Measurements from ENCODE around the gene TMCO1.

DNA sequence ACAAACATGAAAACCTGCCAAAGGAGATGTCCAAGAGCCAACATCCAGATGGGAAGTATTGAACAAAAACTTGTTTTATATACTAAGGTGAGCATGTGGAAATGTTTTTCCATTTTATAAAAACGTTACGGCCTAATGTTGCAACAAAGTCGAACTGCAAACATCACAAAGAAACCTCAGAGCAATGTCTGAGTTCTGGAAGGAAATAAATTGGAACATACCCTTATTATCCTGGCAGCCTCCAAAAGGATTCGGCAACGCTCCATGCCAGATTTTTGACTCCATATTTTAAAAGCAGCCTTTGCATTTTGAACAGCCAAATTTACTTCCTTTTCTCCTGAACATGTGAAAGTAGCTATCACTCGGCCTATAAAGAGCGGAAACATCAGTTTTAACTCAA, 73.6 kb downstream of the TMCO1 start:
- TF ChIP-seq EP300 (IDR thresholded peaks at IDR 0.05), result no peak
- TF ChIP-seq POLR2A (IDR thresholded peaks at IDR 0.05), result no peak
